Liver (tissue), 9 donors: Measurements from ENCODE around the gene CDC45. TPM values are rescaled to one million over a fixed set of nuclear protein-coding genes. Genes with fewer than 3 reads are reported as not detected.

Experiments
- DNase-seq: peaks from one replicate; pipeline ENCODE4 v3.0.0-alpha.2; 2017; ENCODE audit warnings: low spot score
- H3K27ac ChIP-seq, 2 donors: one replicate each; pipeline ENCODE4 v1.7.0; 2013; ENCODE audit warnings: inconsistent platforms in 2 of 2, low read length in 2 of 2, control low read depth in 1 of 2, low read depth in 1 of 2, mild to moderate bottlenecking in 1 of 2
- H3K27me3 ChIP-seq, 4 donors: one replicate each; pipeline versions ENCODE4 v1.6.1 to v1.7.0; 2013; ENCODE audit warnings: low read length in 3 of 4, inconsistent platforms in 1 of 4, mild to moderate bottlenecking in 1 of 4, moderate library complexity in 1 of 4; ENCODE audit not compliant: control insufficient read depth in 4 of 4, insufficient read depth in 4 of 4
- H3K36me3 ChIP-seq, 4 donors: one replicate each; pipeline versions ENCODE4 v1.6.1 to v1.7.0; 2013; ENCODE audit warnings: low read length in 3 of 4, mild to moderate bottlenecking in 3 of 4, low read depth in 1 of 4, moderate library complexity in 1 of 4; ENCODE audit not compliant: control insufficient read depth in 4 of 4, insufficient read depth in 3 of 4
- H3K4me1 ChIP-seq, 4 donors: one replicate each; pipeline versions ENCODE4 v1.6.1 to v1.7.0; 2013; ENCODE audit warnings: low read length in 3 of 4, mild to moderate bottlenecking in 3 of 4, moderate library complexity in 1 of 4; ENCODE audit not compliant: control insufficient read depth in 4 of 4, insufficient read depth in 4 of 4
- H3K4me3 ChIP-seq, 3 donors: one replicate each; pipeline versions ENCODE4 v1.6.1 to v1.7.0; 2013; ENCODE audit warnings: low read length in 3 of 3, control low read depth in 1 of 3, low read depth in 1 of 3, mild to moderate bottlenecking in 1 of 3
- H3K9ac ChIP-seq, 2 donors: one replicate each; pipeline ENCODE4 v1.7.0; 2013; ENCODE audit warnings: low read length in 2 of 2, mild to moderate bottlenecking in 2 of 2, moderate library complexity in 2 of 2, control low read depth in 1 of 2, low read depth in 1 of 2
- H3K9me3 ChIP-seq, 4 donors: one replicate each; pipeline versions ENCODE4 v1.6.1 to v1.7.0; 2013; ENCODE audit warnings: low read length in 3 of 4; ENCODE audit not compliant: control insufficient read depth in 4 of 4
- ATF3 ChIP-seq: IDR thresholded peaks from 2 replicates; pipeline ENCODE4 v1.6.1; 2016; ENCODE audit warnings: antibody characterized with exemption
- CTCF ChIP-seq: fragments of 150-350 bp; IDR thresholded peaks from 2 replicates; pipeline ENCODE4 v1.5.1; 2017; ENCODE audit warnings: improper control_type of control experiment, low read depth, low read length; ENCODE audit not compliant: missing input control
- HNF4G ChIP-seq: IDR thresholded peaks from 2 replicates; pipeline ENCODE4 v1.6.1; 2016; ENCODE audit warnings: antibody characterized with exemption
- JUND ChIP-seq, 2 donors: IDR thresholded peaks; 2 replicates each; pipeline ENCODE4 v1.6.1; 2016; ENCODE audit warnings: antibody characterized with exemption in 2 of 2
- MAX ChIP-seq: IDR thresholded peaks from 2 replicates; pipeline ENCODE4 v1.6.1; 2016; ENCODE audit warnings: antibody characterized with exemption
- NR2F2 ChIP-seq: IDR thresholded peaks from 2 replicates; pipeline ENCODE4 v1.6.1; 2016; ENCODE audit warnings: antibody characterized with exemption
- RAD21 ChIP-seq, 2 donors: IDR thresholded peaks; 2 replicates each; pipeline ENCODE4 v1.6.1; 2016; ENCODE audit warnings: antibody characterized with exemption in 2 of 2, mild to moderate bottlenecking in 2 of 2
- REST ChIP-seq: IDR thresholded peaks from 2 replicates; pipeline ENCODE4 v1.6.1; 2016; ENCODE audit warnings: antibody characterized with exemption, mild to moderate bottlenecking
- RXRA ChIP-seq, 2 donors: IDR thresholded peaks; 2 replicates each; pipeline ENCODE4 v1.6.1; 2017 to 2018; ENCODE audit warnings: antibody characterized with exemption in 2 of 2, mild to moderate bottlenecking in 1 of 2
- SP1 ChIP-seq: IDR thresholded peaks from 2 replicates; pipeline ENCODE4 v1.6.1; 2018; ENCODE audit warnings: antibody characterized with exemption, mild to moderate bottlenecking
- TAF1 ChIP-seq: conservative IDR thresholded peaks from 2 replicates; pipeline ENCODE4 v1.6.1; 2016; ENCODE audit warnings: antibody characterized with exemption, mild to moderate bottlenecking
- YY1 ChIP-seq: IDR thresholded peaks from 2 replicates; pipeline ENCODE4 v1.6.1; 2016; ENCODE audit warnings: antibody characterized with exemption, mild to moderate bottlenecking
- WGBS: extraction: QIAGEN DNeasy Blood & Tissue Kit; methylation state at CpG from one replicate; pipeline ENCODE4 v1.1.7; 2013; 5-methylcytosine and 5-hydroxymethylcytosine counted together
- polyA plus RNA-seq, 2 donors: library from polyadenylated mRNA; stranded (reverse) in 1 of 2; unstranded in 1 of 2; fragments of 200-250 nt in 1 of 2; fragments of >200 nt in 1 of 2; fragmentation: Nextera tagmentation in 1 of 2; extraction: Ambion mirVana in 1 of 2; gene quantifications; one replicate each; pipeline versions ENCODE4 v1.2.1 to v1.2.3, GENCODE V29; 2013 to 2015
- total RNA-seq, 2 donors: library from RNA; depleted of rRNA; stranded (reverse); fragments of >200 nt; gene quantifications; one replicate each; pipeline ENCODE4 v1.2.3, GENCODE V29; 2014
- donor health status: healthy.
- donor health status: healthy.
- donor health status: healthy.
- donor health status: healthy.
- donor health status: healthy.

CDC45 gene
- total and polyA plus RNA-seq, 4 donors: 0.33 to 15.5 (median 0.94) TPM

DNA sequence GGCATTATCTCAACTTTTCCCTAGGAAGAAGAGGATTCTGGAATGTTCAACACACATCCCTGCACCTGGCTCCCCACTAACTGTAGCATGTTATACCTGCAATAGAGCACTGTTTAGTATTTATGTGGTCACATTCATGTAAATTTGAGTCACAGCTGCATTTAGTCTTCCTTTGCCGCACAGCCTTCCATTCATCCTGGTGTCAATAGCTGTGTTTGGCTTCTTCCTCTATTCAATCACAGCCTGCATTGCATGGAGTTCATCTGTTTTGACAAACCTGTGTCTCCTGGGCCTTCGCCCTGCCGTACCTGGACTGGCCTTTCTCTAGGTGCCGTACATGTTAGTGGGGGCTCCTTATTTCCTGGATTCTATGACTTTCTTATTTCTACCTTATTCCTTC is 28.1 kb upstream of the CDC45 start:
- peaks cover under 1 to 12% (median 9%) of the 10 kb centered on the region in 4 donors for H3K4me1 ChIP-seq
- no peak overlapping the region for H3K4me3 ChIP-seq
- H3K9me3 ChIP-seq: no peaks in the 10 kb centered on the region
- no peak for TF ChIP-seq RXRA (IDR thresholded peaks at IDR 0.05)
- TF ChIP-seq NR2F2: no peak
- no peak for TF ChIP-seq ATF3
- no peak for TF ChIP-seq RAD21 (IDR thresholded peaks at IDR 0.05)
- no peak for TF ChIP-seq REST
- WGBS: 97% methylated on average over 4 of the region's 4 CpGs
- H3K36me3 ChIP-seq: peaks cover 4 to 54% (median 48%) of the 10 kb centered on the region in 4 donors
- no peak overlapping the region for H3K9ac ChIP-seq
- DNase-seq: no peak
- no peak overlapping the region for H3K27ac ChIP-seq
- H3K27me3 ChIP-seq: no peaks in the 10 kb centered on the region

DNA sequence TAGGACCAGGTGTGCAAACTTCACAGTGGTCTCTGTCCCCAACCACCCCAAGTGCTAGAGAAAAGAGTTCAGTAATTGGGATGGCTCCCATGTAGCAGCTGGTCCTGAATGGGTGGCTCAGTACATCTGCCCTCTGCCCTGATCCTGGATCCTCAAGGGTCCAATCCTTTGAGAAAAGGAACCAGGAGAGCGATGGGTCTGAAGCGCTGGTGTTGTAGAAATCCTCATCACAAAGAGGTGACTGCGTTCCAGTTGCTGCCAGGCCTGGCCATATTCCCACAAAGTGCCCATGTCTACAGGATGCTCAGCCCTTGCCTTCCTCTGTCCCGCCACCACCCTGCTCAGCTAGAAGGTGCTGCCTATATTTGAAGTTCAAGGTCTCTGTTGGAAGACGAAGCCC is 26.0 kb upstream of the CDC45 start:
- Histone ChIP-seq H3K27me3 (no peaks in the 10 kb centered on the region), H3K9me3 (no peaks in the 10 kb centered on the region), H3K27ac (no peak overlapping the region), H3K4me3 (no peak overlapping the region), H3K4me1 (peaks cover 0 to 2% (median under 1%) of the 10 kb centered on the region in 4 donors), H3K9ac (no peak overlapping the region), H3K36me3 (peaks cover 4 to 68% (median 56%) of the 10 kb centered on the region in 4 donors)
- DNase-seq: no peak
- whole genome bisulfite sequencing: 98% methylated on average over 5 of the region's 5 CpGs
- no peak for TF ChIP-seq ATF3

DNA sequence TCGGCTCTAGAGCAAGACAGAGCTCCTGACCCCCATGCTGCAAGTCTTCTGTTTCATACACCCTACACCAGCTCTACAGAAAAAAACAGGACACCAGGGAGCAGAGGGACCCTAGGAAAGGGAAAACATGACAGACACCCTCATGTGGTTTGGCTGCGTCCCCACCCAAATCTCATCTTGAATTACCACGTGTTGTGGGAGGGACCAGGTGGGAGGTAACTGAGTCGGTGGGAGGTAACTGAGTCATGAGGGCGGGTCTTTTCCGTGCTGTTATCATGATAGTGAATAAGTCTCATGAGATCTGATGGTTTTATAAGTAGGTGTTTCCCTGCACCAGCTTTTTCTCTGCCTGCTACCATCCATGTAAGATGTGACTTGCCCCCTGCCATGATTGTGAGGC is 25.6 kb upstream of the CDC45 start:
- no peak for TF ChIP-seq MAX
- no peak for TF ChIP-seq REST
- no peak for TF ChIP-seq JUND (IDR thresholded peaks at IDR 0.05)
- TF ChIP-seq RXRA (IDR thresholded peaks at IDR 0.05): no peak
- no peak for TF ChIP-seq RAD21 (IDR thresholded peaks at IDR 0.05)
- TF ChIP-seq TAF1: no peak
- TF ChIP-seq CTCF: no peak
- no peak for TF ChIP-seq HNF4G
- TF ChIP-seq SP1: no peak
- TF ChIP-seq ATF3: no peak
- no peak for TF ChIP-seq YY1
- no peak for TF ChIP-seq NR2F2
- Histone ChIP-seq H3K36me3 (peaks cover 4 to 71% (median 58%) of the 10 kb centered on the region in 4 donors), H3K4me3 (no peak overlapping the region), H3K9ac (no peak overlapping the region), H3K4me1 (no peaks in the 10 kb centered on the region), H3K9me3 (no peaks in the 10 kb centered on the region), H3K27ac (no peak overlapping the region), H3K27me3 (no peaks in the 10 kb centered on the region)
- DNase-seq: no peak
- 89% methylated on average over 6 of the region's 6 CpGs for WGBS
